Uterus (tissue), 2 donors: ENCODE results near the gene PTCRA.

ENCODE experiments used
- POLR2A ChIP-seq, 2 donors: fragments of 450-650 bp; IDR thresholded peaks; one replicate each; pipeline ENCODE4 v1.6.1; 2016; ENCODE audit warnings: antibody characterized with exemption in 2 of 2, mild to moderate bottlenecking in 1 of 2, moderate library complexity in 1 of 2
- TF ChIP-seq, protein P1 (sequence below), 4 experiments: fragments of 200-600 bp in 2 of 4; fragments of 450-650 bp in 2 of 4; sonication (generic) in 2 of 4; IDR thresholded peaks; one replicate each; pipeline ENCODE4 v1.5.1; 2016 to 2019; ENCODE audit warnings: antibody characterized with exemption in 4 of 4, mild to moderate bottlenecking in 2 of 4, moderate library complexity in 1 of 4

DNA sequence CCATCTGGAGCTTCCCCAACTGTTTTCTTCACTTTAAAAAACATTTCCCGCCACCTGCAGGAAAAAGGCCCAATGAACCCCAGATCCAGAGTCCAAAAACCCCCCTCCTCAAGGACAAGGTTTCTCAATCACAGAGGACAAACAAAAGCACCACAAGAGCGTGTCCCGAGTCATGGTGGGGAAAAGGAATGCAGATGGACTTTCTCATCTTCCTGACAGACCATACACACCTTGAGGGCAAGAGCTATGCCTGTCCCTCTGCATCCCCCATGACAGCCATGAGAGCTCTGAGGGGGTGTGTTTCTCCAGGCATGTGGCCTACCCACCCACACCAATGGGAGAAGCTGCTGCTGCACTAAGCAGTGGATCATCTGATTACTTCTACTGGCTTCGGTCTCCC is 54.1 kb downstream of the PTCRA start:
- TF ChIP-seq, protein P1, sequence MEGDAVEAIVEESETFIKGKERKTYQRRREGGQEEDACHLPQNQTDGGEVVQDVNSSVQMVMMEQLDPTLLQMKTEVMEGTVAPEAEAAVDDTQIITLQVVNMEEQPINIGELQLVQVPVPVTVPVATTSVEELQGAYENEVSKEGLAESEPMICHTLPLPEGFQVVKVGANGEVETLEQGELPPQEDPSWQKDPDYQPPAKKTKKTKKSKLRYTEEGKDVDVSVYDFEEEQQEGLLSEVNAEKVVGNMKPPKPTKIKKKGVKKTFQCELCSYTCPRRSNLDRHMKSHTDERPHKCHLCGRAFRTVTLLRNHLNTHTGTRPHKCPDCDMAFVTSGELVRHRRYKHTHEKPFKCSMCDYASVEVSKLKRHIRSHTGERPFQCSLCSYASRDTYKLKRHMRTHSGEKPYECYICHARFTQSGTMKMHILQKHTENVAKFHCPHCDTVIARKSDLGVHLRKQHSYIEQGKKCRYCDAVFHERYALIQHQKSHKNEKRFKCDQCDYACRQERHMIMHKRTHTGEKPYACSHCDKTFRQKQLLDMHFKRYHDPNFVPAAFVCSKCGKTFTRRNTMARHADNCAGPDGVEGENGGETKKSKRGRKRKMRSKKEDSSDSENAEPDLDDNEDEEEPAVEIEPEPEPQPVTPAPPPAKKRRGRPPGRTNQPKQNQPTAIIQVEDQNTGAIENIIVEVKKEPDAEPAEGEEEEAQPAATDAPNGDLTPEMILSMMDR (IDR thresholded peaks at IDR 0.05), result no peak
- TF ChIP-seq POLR2A (IDR thresholded peaks at IDR 0.05), result no peak
